Activated CD8-positive, alpha-beta T cell treated with anti-CD3 and anti-CD28 coated beads for 36 hours (primary cell): ENCODE results near the gene ABCB11. TPM values are rescaled to one million over a fixed set of nuclear protein-coding genes. Genes with fewer than 3 reads are reported as not detected.
"Not testable (repeated sequence)": the region's sequence is repeated elsewhere in the genome, so short reads cannot be mapped to it uniquely, and the experiment has no call there.

Source experiments
- ATAC-seq: fragments of 200-7000 bp; cut with Tn5 transposase; one replicate; pipeline ENCODE4 v1.10.0; 2021; ENCODE audit warnings: mild to moderate bottlenecking, moderate library complexity
- CTCF ChIA-PET: fragments of 350-600 bp; sonication (Branson Sonifier 250); formaldehyde crosslinking; loops from one replicate; lab custom pipeline; 2021; ENCODE audit warnings: antibody characterized with exemption; lab: Charles Lee
- POLR2A ChIA-PET: fragments of 350-600 bp; sonication (Branson Sonifier 250); formaldehyde crosslinking; loops from one replicate; lab custom pipeline; 2021; ENCODE audit warnings: antibody characterized with exemption; lab: Charles Lee
- DNase-seq: peaks from one replicate; pipeline ENCODE4 v3.0.0-alpha.2; 2020
- H3K27ac Mint-ChIP-seq: one replicate; pipeline ENCODE4 v1.8.0; 2021; ENCODE audit warnings: mild to moderate bottlenecking, mixed read lengths
- H3K27me3 Mint-ChIP-seq: one replicate; pipeline ENCODE4 v1.8.0; 2021; ENCODE audit warnings: mixed read lengths
- H3K36me3 Mint-ChIP-seq: one replicate; pipeline ENCODE4 v1.8.0; 2021; ENCODE audit warnings: low read depth, mixed read lengths
- H3K4me1 Mint-ChIP-seq: one replicate; pipeline ENCODE4 v1.8.0; 2021; ENCODE audit warnings: low read depth, mixed read lengths
- H3K4me3 Mint-ChIP-seq: one replicate; pipeline ENCODE4 v1.8.0; 2021; ENCODE audit warnings: mild to moderate bottlenecking, moderate library complexity, mixed read lengths
- H3K9me3 Mint-ChIP-seq: one replicate; pipeline ENCODE4 v1.8.0; 2021; ENCODE audit warnings: mixed read lengths
- intact Hi-C: fragments of 100-400 bp; cut with micrococcal nuclease; formaldehyde crosslinking; loops from one replicate; pipeline ENCODE4 v1.10.0; 2022
- total RNA-seq, 2 experiments: library from RNA; stranded (reverse); gene quantifications; one replicate each; pipeline ENCODE4 v1.2.3, GENCODE V29; 2021
- TF ChIP-seq, protein P1 (sequence below): fragments of 200-600 bp; IDR thresholded peaks from one replicate; pipeline ENCODE4 v1.8.0; 2022; ENCODE audit warnings: antibody characterized with exemption, mild to moderate bottlenecking

Gene ABCB11
- total RNA-seq, 2 experiments from 2014 or later, result not detected

DNA sequence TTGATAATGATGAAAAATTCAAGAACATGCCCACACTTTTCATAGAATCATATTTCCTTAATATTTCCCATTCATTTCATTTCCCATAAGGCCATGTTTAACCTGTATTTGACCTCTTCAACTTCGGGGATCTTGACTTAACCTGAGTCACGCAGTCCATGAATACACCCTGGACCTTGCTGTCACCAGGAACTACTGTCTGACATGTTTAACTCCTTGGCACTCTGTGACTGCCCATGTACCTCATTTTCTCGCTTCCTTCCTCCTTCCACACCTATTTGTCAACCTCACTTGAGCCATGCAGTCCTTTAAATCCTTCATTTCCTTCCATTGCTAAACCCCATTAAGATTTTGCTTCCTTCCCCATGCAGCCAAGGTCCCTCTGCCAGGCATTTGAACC, 16.3 kb downstream of the ABCB11 start:
- no peak overlapping the region for H3K4me3 Mint-ChIP-seq
- no peak for ATAC-seq
- H3K27me3 Mint-ChIP-seq, result no peaks in the 10 kb centered on the region
- no peaks in the 10 kb centered on the region for H3K9me3 Mint-ChIP-seq
- DNase-seq, result no peak
- intact Hi-C loops, result no loop called here
- peaks cover 4% of the 10 kb centered on the region for H3K4me1 Mint-ChIP-seq
- TF ChIP-seq, protein P1, sequence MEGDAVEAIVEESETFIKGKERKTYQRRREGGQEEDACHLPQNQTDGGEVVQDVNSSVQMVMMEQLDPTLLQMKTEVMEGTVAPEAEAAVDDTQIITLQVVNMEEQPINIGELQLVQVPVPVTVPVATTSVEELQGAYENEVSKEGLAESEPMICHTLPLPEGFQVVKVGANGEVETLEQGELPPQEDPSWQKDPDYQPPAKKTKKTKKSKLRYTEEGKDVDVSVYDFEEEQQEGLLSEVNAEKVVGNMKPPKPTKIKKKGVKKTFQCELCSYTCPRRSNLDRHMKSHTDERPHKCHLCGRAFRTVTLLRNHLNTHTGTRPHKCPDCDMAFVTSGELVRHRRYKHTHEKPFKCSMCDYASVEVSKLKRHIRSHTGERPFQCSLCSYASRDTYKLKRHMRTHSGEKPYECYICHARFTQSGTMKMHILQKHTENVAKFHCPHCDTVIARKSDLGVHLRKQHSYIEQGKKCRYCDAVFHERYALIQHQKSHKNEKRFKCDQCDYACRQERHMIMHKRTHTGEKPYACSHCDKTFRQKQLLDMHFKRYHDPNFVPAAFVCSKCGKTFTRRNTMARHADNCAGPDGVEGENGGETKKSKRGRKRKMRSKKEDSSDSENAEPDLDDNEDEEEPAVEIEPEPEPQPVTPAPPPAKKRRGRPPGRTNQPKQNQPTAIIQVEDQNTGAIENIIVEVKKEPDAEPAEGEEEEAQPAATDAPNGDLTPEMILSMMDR, result no peak
- no peaks in the 10 kb centered on the region for H3K36me3 Mint-ChIP-seq
- ChIA-PET POLR2A (no interaction called here), CTCF (no interaction called here)
- no peak overlapping the region for H3K27ac Mint-ChIP-seq

DNA sequence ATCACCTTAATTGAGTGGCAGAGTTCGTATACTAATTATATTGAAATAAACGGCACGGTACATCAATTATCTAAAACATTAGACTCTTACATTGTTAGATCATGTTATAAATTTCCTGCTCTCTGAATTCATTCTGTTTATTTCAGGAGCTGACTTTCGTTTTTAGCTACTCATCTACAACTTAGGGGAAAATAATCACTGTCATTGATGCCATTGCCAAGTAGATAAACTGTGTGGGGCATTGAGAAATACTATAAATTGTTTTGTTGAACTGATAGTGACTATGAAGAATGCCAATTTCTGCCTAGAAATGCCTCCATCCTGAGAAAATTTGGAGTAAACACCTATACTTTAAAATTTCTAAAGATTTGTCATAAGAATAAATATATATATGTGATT, 17.5 kb downstream of the ABCB11 start:
- H3K27ac Mint-ChIP-seq, result no peak overlapping the region
- TF ChIP-seq, protein P1, result no peak
- no peaks in the 10 kb centered on the region for H3K36me3 Mint-ChIP-seq
- no peaks in the 10 kb centered on the region for H3K9me3 Mint-ChIP-seq
- H3K27me3 Mint-ChIP-seq, result no peaks in the 10 kb centered on the region
- no peak overlapping the region for H3K4me3 Mint-ChIP-seq
- DNase-seq, result no peak
- ATAC-seq, result no peak
- POLR2A ChIA-PET, result no interaction called here
- CTCF ChIA-PET, result no interaction called here
- intact Hi-C loops, result no loop called here
- H3K4me1 Mint-ChIP-seq, result peaks cover 4% of the 10 kb centered on the region

DNA sequence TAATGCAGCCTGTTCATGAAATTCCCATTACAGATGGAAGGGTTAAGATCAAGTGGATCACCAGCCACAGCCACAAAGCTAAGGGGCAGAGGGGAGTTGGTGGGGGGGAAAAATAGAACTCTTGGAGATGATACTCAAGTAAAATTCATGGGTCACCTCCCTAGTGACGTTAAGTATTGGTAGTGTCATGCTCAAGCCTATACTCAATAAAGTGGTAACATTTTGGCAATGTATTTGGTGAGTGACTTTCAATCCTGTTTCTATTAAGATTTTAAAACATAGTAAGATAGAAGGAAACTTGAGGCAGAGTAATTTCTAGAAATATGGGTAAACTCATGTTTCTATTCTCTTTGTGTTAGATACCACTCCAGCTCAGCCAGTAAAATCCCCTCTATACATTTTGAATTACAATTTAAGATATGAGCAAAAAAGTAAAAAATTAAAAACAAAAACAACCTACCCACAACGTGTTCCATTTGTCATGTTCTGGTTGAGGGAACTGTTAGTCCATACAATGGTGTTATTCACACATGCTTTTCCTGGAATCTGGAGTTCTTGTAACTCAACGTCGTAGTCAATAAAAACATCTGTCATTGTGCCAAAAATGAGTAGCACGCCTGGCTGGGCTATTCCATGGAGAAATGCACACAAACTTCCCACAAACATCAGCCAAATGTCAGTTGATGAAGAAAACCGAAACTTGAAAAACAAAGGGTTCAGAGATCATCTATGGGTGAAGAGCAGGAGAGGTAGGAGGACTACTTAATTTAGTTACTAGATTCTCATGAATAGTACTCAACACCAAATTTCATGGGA, 18.1 kb downstream of the ABCB11 start:
- H3K36me3 Mint-ChIP-seq, result no peaks in the 10 kb centered on the region
- intact Hi-C loops, result no loop called here
- DNase-seq, result no peak
- TF ChIP-seq, protein P1, result no peak
- peaks cover 9% of the 10 kb centered on the region for H3K4me1 Mint-ChIP-seq
- POLR2A ChIA-PET, result interaction anchor here (0.6 kb wide), 1 partner anchor 44 kb away, joined by 5 read pairs; no protein-coding TSS in a partner anchor
- H3K9me3 Mint-ChIP-seq, result no peaks in the 10 kb centered on the region
- H3K27me3 Mint-ChIP-seq, result no peaks in the 10 kb centered on the region
- H3K27ac Mint-ChIP-seq, result no peak overlapping the region
- H3K4me3 Mint-ChIP-seq, result no peak overlapping the region
- ATAC-seq, result no peak
- CTCF ChIA-PET, result no interaction called here

DNA sequence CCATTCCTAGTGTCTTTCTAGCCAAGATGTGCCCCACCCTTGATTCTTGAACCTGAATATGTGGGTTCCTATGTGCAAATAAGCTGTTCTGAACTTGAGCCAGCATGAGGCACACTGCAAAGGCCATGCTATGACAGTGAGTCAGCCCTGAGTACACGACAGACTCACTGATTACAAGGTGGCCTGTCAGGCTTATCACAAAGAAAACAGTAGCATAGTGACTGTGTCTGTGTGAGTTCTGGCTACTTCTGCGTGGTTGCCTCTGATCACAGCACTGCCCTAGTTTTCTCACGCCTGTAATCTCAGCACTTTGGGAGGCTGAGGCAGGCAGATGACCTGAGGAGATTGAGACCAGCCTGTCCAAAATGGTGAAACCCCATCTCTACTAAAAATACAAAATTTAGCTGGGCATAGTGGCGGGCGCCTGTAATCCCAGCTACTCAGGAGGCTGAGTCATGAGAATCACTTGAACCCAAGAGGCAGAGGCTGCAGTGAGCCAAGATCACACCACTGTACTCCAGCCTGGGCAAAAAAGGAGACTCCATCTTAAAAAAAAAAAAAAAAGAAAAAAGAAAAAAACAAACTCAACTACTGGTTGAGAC, 18.8 kb downstream of the ABCB11 start:
- peak; percentile 5 for DNase-seq
- H3K4me1 Mint-ChIP-seq, result peaks cover 15% of the 10 kb centered on the region
- H3K4me3 Mint-ChIP-seq, H3K27ac Mint-ChIP-seq, intact Hi-C loops, POLR2A ChIA-PET, H3K27me3 Mint-ChIP-seq, H3K36me3 Mint-ChIP-seq, CTCF ChIA-PET, ATAC-seq, H3K9me3 Mint-ChIP-seq: not testable (repeated sequence)

DNA sequence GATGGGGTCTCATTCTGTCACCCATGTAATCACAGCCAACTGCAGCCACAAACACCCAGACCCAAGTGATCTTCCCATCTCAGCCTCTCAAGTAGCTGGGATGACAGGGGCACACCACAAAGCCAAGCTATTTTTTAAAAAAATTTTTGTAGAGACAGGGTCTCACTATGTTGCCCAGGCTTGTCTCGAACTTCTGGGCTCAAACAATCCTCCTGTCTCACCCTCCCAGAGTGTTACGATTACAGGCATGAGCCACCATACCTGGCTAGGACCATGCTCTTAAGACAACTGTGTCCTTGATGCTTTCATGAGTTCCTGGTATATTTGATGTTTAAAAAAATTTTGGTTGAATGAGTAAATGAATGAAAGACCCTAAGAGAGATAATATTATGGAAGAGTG, 19.4 kb downstream of the ABCB11 start:
- ATAC-seq (no peak), DNase-seq (no peak)
- no peaks in the 10 kb centered on the region for H3K36me3 Mint-ChIP-seq
- H3K27me3 Mint-ChIP-seq, result no peaks in the 10 kb centered on the region
- peaks cover 16% of the 10 kb centered on the region for H3K4me1 Mint-ChIP-seq
- no peak overlapping the region for H3K4me3 Mint-ChIP-seq
- TF ChIP-seq, protein P1, result no peak
- H3K27ac Mint-ChIP-seq, result no peak overlapping the region
- CTCF ChIA-PET, result no interaction called here
- intact Hi-C loops, result no loop called here
- no peaks in the 10 kb centered on the region for H3K9me3 Mint-ChIP-seq
- POLR2A ChIA-PET, result no interaction called here
